SU-DHL-6 (cell line): ENCODE results near the gene NIPAL4.

Experiments used
- H2AFZ ChIP-seq: fragments of 200-600 bp; sonication (generic); 2 replicates; pipeline ENCODE4 v1.6.1; 2014; ENCODE audit warnings: low read depth, mild to moderate bottlenecking, moderate library complexity, mixed read lengths, antibody characterized with exemption, low read length; ENCODE audit not compliant: severe bottlenecking
- H3F3A ChIP-seq: fragments of 200-600 bp; shearing (Covaris generic); 2 replicates; pipeline ENCODE4 v1.6.0; 2016; ENCODE audit warnings: antibody characterized with exemption, mild to moderate bottlenecking; ENCODE audit not compliant: insufficient read depth
- H3K27ac ChIP-seq: fragments of 200-600 bp; sonication (generic); 2 replicates; pipeline ENCODE4 v1.5.1; 2016; ENCODE audit warnings: low read depth, mild to moderate bottlenecking, low read length, moderate library complexity, mixed read lengths
- H3K27me3 ChIP-seq: fragments of 200-600 bp; sonication (generic), shearing (Covaris generic); 2 replicates; pipeline ENCODE4 v1.6.0; 2014; ENCODE audit warnings: mild to moderate bottlenecking, low read length
- H3K36me3 ChIP-seq: fragments of 200-600 bp; sonication (generic); 2 replicates; pipeline ENCODE4 v1.6.1; 2014; ENCODE audit warnings: mild to moderate bottlenecking, low read length, mixed read lengths
- H3K4me2 ChIP-seq: fragments of 300-600, 200-600 bp; shearing (Covaris generic), sonication (generic); 2 replicates; pipeline ENCODE4 v1.6.0; 2014; ENCODE audit warnings: low read length, low read depth, mild to moderate bottlenecking; ENCODE audit not compliant: poor library complexity, severe bottlenecking
- H3K4me3 ChIP-seq: fragments of 200-600 bp; sonication (generic); 2 replicates; pipeline ENCODE4 v1.5.1; 2014; ENCODE audit warnings: antibody characterized with exemption, low read length, mild to moderate bottlenecking, mixed read lengths; ENCODE audit not compliant: insufficient read depth, poor library complexity, severe bottlenecking
- H3K79me2 ChIP-seq: fragments of 200-600 bp; sonication (generic); 2 replicates; pipeline ENCODE4 v1.6.1; 2014; ENCODE audit warnings: mild to moderate bottlenecking, low read length, moderate library complexity; ENCODE audit not compliant: insufficient read depth
- H3K9ac ChIP-seq: fragments of 200-600 bp; sonication (generic); 2 replicates; pipeline ENCODE4 v1.7.0; 2014; ENCODE audit warnings: mild to moderate bottlenecking, low read length
- H3K9me2 ChIP-seq: fragments of 200-600 bp; sonication (generic); replicated peaks from 2 replicates; pipeline ENCODE4 v1.6.1; 2014; ENCODE audit warnings: low read length; ENCODE audit not compliant: insufficient read depth
- H3K9me3 ChIP-seq: fragments of 200-600 bp; sonication (generic); 2 replicates; pipeline ENCODE4 v1.6.1; 2014; ENCODE audit warnings: low read length, mixed read lengths; ENCODE audit not compliant: insufficient read depth
- H4K20me1 ChIP-seq: fragments of 200-600 bp; sonication (generic); 2 replicates; pipeline ENCODE4 v1.6.1; 2014; ENCODE audit warnings: low read depth, mild to moderate bottlenecking, antibody characterized with exemption, low read length, moderate library complexity, mixed read lengths
- CTCF ChIP-seq: fragments of 200-600 bp; sonication (generic); IDR thresholded peaks from one replicate; pipeline ENCODE4 v1.5.1; 2017; ENCODE audit warnings: antibody characterized with exemption, mild to moderate bottlenecking, low read length, moderate library complexity; ENCODE audit not compliant: insufficient read depth, poor library complexity, severe bottlenecking
- EZH2phosphoT487 ChIP-seq: fragments of 200-600 bp; sonication (generic), shearing (Covaris generic); conservative IDR thresholded peaks from 2 replicates; pipeline ENCODE4 v1.6.1; 2018; ENCODE audit warnings: mild to moderate bottlenecking, antibody characterized with exemption, low read length, moderate library complexity, mixed read lengths

NIPAL4 gene

GRCh38 chr5:157486221-157486681 lies 26.2 kb downstream of the NIPAL4 start:
- no peaks in the 10 kb centered on the region for H3K79me2 ChIP-seq
- no peaks in the 10 kb centered on the region for H3K27me3 ChIP-seq
- H3K4me3 ChIP-seq = peak overlapping the region; percentile 16
- no peak overlapping the region for H2AFZ ChIP-seq
- H3K9me3 ChIP-seq = no peaks in the 10 kb centered on the region
- H3K9ac ChIP-seq = peak overlapping the region; percentile 71
- TF ChIP-seq EZH2phosphoT487 (no peak), CTCF (no peak)
- peak overlapping the region; percentile 100 for H3K27ac ChIP-seq
- H3K4me2 ChIP-seq = peak overlapping the region; percentile 92
- H3F3A ChIP-seq = peaks cover 41% of the 10 kb centered on the region
- no peaks in the 10 kb centered on the region for H3K9me2 ChIP-seq
- peaks cover 16% of the 10 kb centered on the region; the same call in 1 of the 2 replicates for H3K36me3 ChIP-seq
- no peaks in the 10 kb centered on the region for H4K20me1 ChIP-seq

GRCh38 chr5:157486861-157487260 lies 26.8 kb downstream of the NIPAL4 start:
- H3K9ac ChIP-seq = peak overlapping the region; percentile 71
- peak overlapping the region; percentile 42 for H3K4me3 ChIP-seq

GRCh38 chr5:157487358-157487757 lies 27.3 kb downstream of the NIPAL4 start:
- peaks cover 43% of the 10 kb centered on the region for H3F3A ChIP-seq
- H3K9me2 ChIP-seq = no peaks in the 10 kb centered on the region
- H3K79me2 ChIP-seq = no peaks in the 10 kb centered on the region
- peak overlapping the region; percentile 71 for H3K9ac ChIP-seq
- H2AFZ ChIP-seq = no peak overlapping the region
- H3K36me3 ChIP-seq = peaks cover 16% of the 10 kb centered on the region; the same call in 1 of the 2 replicates
- peak overlapping the region; percentile 92 for H3K4me2 ChIP-seq
- H3K27me3 ChIP-seq = no peaks in the 10 kb centered on the region
- H3K27ac ChIP-seq = peak overlapping the region; percentile 100
- H4K20me1 ChIP-seq = no peaks in the 10 kb centered on the region
- TF ChIP-seq EZH2phosphoT487 (no peak), CTCF (no peak)
- H3K4me3 ChIP-seq = peak overlapping the region; percentile 42
- no peaks in the 10 kb centered on the region for H3K9me3 ChIP-seq

More at GRCh38 chr5:157486861-157487260, 26.8 kb downstream of the NIPAL4 start:
- Histone ChIP-seq H3K9me2 (no peaks in the 10 kb centered on the region), H3K4me2 (peak overlapping the region; percentile 92), H3K9me3 (no peaks in the 10 kb centered on the region), H3K27me3 (no peaks in the 10 kb centered on the region), H4K20me1 (no peaks in the 10 kb centered on the region), H2AFZ (no peak overlapping the region), H3F3A (peaks cover 43% of the 10 kb centered on the region), H3K27ac (peak overlapping the region; percentile 100), H3K36me3 (peaks cover 16% of the 10 kb centered on the region; the same call in 1 of the 2 replicates), H3K79me2 (no peaks in the 10 kb centered on the region)
- TF ChIP-seq EZH2phosphoT487 (no peak), CTCF (no peak)
